HL-60 (cell line): Measurements from ENCODE around the gene MEST.
A peak's percentile ranks its signal among the peaks of the same experiment; 100 is the strongest.

Experiments
- DNase-seq, 2 experiments: peaks; one replicate each; pipeline ENCODE4 v3.0.0-alpha.2; 2010 to 2020; ENCODE audit warnings: low read depth in 1 of 2, low spot score in 1 of 2
- H3K27ac ChIP-seq: fragments of 250-450 bp; sonication (Bioruptor Pico); replicated peaks from 2 replicates; pipeline ENCODE4 v1.5.1; 2020; ENCODE audit warnings: mild to moderate bottlenecking, moderate library complexity
- H3K27me3 ChIP-seq: fragments of 250-450 bp; sonication (Bioruptor Pico); 2 replicates; pipeline ENCODE4 v1.5.1; 2021; ENCODE audit warnings: mild to moderate bottlenecking, moderate library complexity; ENCODE audit not compliant: insufficient read depth, poor library complexity, severe bottlenecking
- H3K4me3 ChIP-seq: replicated peaks from 2 replicates; pipeline ENCODE4 v1.5.1; 2011; ENCODE audit warnings: mild to moderate bottlenecking, control low read depth, low read length; ENCODE audit not compliant: insufficient read depth
- CTCF ChIP-seq: IDR thresholded peaks from one replicate; pipeline ENCODE4 v1.5.1; 2011; ENCODE audit warnings: low read length, control low read depth, inconsistent platforms; ENCODE audit not compliant: insufficient read depth
- GABPA ChIP-seq: IDR thresholded peaks from 2 replicates; pipeline ENCODE4 v1.6.1; 2012; ENCODE audit warnings: low read depth
- POLR2AphosphoS5 ChIP-seq: IDR thresholded peaks from 2 replicates; pipeline ENCODE4 v1.6.1; 2012; ENCODE audit warnings: low read depth
- SPI1 ChIP-seq: IDR thresholded peaks from 2 replicates; pipeline ENCODE4 v1.6.1; 2012; ENCODE audit warnings: low read depth, mild to moderate bottlenecking, borderline replicate concordance
- TF ChIP-seq, protein P1 (sequence below): IDR thresholded peaks from 2 replicates; pipeline ENCODE4 v1.6.1; 2012; ENCODE audit warnings: low read depth; ENCODE audit not compliant: insufficient replicate concordance

MEST gene

DNA sequence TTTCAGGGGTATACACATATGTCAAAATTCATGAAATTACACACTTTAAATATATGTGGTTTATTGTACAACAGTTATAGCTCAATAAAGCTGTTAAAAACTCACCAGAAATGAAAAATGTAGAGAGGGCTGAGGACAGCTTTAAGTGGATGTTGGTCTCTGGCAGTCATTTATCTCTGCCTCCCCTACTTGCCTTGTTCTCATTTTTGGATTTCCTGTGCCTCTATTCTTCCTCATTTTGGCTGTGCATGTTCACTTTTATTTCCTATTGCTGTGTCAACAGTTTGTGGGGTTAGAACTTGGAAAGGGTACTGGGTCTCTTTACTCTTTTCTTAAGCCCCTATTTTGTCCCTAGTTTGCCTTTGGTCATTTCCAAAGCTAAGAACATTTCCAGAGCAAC, 18.6 kb upstream of the MEST start:
- TF ChIP-seq SPI1 (no peak), POLR2AphosphoS5 (no peak), CTCF (no peak), GABPA (no peak)
- TF ChIP-seq, protein P1, sequence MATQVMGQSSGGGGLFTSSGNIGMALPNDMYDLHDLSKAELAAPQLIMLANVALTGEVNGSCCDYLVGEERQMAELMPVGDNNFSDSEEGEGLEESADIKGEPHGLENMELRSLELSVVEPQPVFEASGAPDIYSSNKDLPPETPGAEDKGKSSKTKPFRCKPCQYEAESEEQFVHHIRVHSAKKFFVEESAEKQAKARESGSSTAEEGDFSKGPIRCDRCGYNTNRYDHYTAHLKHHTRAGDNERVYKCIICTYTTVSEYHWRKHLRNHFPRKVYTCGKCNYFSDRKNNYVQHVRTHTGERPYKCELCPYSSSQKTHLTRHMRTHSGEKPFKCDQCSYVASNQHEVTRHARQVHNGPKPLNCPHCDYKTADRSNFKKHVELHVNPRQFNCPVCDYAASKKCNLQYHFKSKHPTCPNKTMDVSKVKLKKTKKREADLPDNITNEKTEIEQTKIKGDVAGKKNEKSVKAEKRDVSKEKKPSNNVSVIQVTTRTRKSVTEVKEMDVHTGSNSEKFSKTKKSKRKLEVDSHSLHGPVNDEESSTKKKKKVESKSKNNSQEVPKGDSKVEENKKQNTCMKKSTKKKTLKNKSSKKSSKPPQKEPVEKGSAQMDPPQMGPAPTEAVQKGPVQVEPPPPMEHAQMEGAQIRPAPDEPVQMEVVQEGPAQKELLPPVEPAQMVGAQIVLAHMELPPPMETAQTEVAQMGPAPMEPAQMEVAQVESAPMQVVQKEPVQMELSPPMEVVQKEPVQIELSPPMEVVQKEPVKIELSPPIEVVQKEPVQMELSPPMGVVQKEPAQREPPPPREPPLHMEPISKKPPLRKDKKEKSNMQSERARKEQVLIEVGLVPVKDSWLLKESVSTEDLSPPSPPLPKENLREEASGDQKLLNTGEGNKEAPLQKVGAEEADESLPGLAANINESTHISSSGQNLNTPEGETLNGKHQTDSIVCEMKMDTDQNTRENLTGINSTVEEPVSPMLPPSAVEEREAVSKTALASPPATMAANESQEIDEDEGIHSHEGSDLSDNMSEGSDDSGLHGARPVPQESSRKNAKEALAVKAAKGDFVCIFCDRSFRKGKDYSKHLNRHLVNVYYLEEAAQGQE, result no peak
- peak in 1 of 2 experiments; percentile 51 for DNase-seq
- H3K27ac ChIP-seq, result peak overlapping the region; percentile 57
- H3K27me3 ChIP-seq, result no peaks in the 10 kb centered on the region
- H3K4me3 ChIP-seq, result no peak overlapping the region

DNA sequence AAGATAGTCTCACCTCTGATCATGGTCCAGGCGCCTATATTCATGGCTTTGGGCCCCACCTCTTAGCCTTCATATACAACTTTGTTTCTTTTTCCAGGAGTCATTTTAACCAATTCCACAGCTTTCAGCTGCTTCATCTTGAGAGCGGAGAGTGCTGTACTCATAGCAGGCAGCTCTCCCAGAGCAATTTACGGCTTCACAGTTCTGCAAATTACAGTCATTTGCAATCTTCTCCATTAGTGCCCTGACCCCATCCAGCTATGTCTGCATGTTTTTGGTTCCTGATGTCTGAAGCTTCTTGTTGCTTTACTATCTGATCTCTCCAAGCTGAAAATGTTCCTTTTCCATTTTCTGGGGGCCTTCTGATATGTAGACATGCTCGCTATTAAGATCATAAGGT, 18.0 kb upstream of the MEST start:
- Histone ChIP-seq H3K27me3 (no peaks in the 10 kb centered on the region), H3K4me3 (no peak overlapping the region), H3K27ac (peak overlapping the region; percentile 57)
- TF ChIP-seq CTCF (no peak), GABPA (no peak), SPI1 (no peak), POLR2AphosphoS5 (no peak)
- TF ChIP-seq, protein P1, result no peak
- DNase-seq, result no peak

GRCh38 chr7:130475776-130476175, 16.1 kb upstream of the MEST start:
- no peaks in the 10 kb centered on the region for H3K27me3 ChIP-seq
- TF ChIP-seq POLR2AphosphoS5, result no peak
- no peak for TF ChIP-seq CTCF
- TF ChIP-seq SPI1, result no peak
- TF ChIP-seq, protein P1, result no peak
- no peak for TF ChIP-seq GABPA
- no peak overlapping the region for H3K27ac ChIP-seq
- H3K4me3 ChIP-seq, result no peak overlapping the region
- DNase-seq, result no peak
